ENCODE measurements around the gene CDC42EP2.

CDC42EP2 gene

GRCh38 chr11:65355776-65356393 lies 41.2 kb downstream of the CDC42EP2 start:
- peak; percentile 73 for DNase-seq (ENCODE audit: low spot score)

- no peak for DNase-seq (ENCODE audit: low spot score)
These were observed 41.8 kb downstream of the CDC42EP2 start for GRCh38 chr11:65356394-65356972.

- no peak for DNase-seq (ENCODE audit: low spot score)
These were observed 43.2 kb downstream of the CDC42EP2 start for GRCh38 chr11:65357856-65358356.

- DNase-seq (ENCODE audit: low spot score) = no peak
These were observed 47.8 kb downstream of the CDC42EP2 start for GRCh38 chr11:65362320-65362931.

GRCh38 chr11:65362966-65363365 lies 48.3 kb downstream of the CDC42EP2 start:
- no peak for DNase-seq (ENCODE audit: low spot score)

GRCh38 chr11:65363770-65364169 lies 49.1 kb downstream of the CDC42EP2 start:
- DNase-seq (ENCODE audit: low spot score) = no peak

GRCh38 chr11:65366340-65366773 lies 51.7 kb downstream of the CDC42EP2 start:
- DNase-seq (ENCODE audit: low spot score) = peak; percentile 88

- no peak for DNase-seq (ENCODE audit: low spot score)
These were observed 56.0 kb downstream of the CDC42EP2 start for GRCh38 chr11:65370659-65371049.
